Cardiac muscle cell (in vitro differentiated cells and primary cell): ENCODE results near the gene AMD1. TPM values are rescaled to one million over a fixed set of nuclear protein-coding genes. Genes with fewer than 3 reads are reported as not detected.
A peak's percentile ranks its signal among the peaks of the same experiment; 100 is the strongest.

Source experiments
- DNase-seq, 2 donors: peaks; one replicate each; pipeline versions ENCODE4 v3.0.0 to v3.0.0-alpha.2; 2010 to 2017; ENCODE audit warnings: low read depth in 1 of 2, low spot score in 1 of 2
- H3K27ac ChIP-seq: fragments of 200-600 bp; sonication (generic); 2 replicates; pipeline ENCODE4 v1.5.1; 2016
- H3K27me3 ChIP-seq: fragments of 200-600 bp; sonication (generic); 2 replicates; pipeline ENCODE4 v1.6.0; 2016; ENCODE audit warnings: control low read depth
- H3K36me3 ChIP-seq: fragments of 200-600 bp; sonication (generic); 2 replicates; pipeline ENCODE4 v1.5.1; 2016; ENCODE audit warnings: control low read depth
- H3K4me1 ChIP-seq: fragments of 200-600 bp; sonication (generic); 2 replicates; pipeline ENCODE4 v1.8.1; 2017; ENCODE audit warnings: low read depth, mild to moderate bottlenecking, mixed run types
- H3K4me3 ChIP-seq: fragments of 200-600 bp; sonication (generic); 2 replicates; pipeline ENCODE4 v1.5.1; 2016; ENCODE audit warnings: mild to moderate bottlenecking
- H3K9me3 ChIP-seq: fragments of 200-600 bp; sonication (generic); 2 replicates; pipeline ENCODE4 v1.5.1; 2017; ENCODE audit warnings: low read depth, mild to moderate bottlenecking, control low read depth
- CTCF ChIP-seq: IDR thresholded peaks from 2 replicates; pipeline ENCODE4 v1.5.1; 2012; ENCODE audit warnings: low read depth, mild to moderate bottlenecking, low read length
- polyA plus RNA-seq: library from polyadenylated mRNA; unstranded; fragments of >200 nt; fragmentation: Nextera tagmentation; extraction: Ambion mirVana; gene quantifications from 2 replicates; pipeline ENCODE4 v1.2.1, GENCODE V29; 2016
- total RNA-seq: library from RNA; depleted of rRNA; stranded (reverse); fragments of >200 nt; gene quantifications from 2 replicates; pipeline ENCODE4 v1.2.3, GENCODE V29; 2016

Gene AMD1
- total and polyA plus RNA-seq, 2 experiments from 2014 or later, result 45.1 to 48.2 TPM

DNA sequence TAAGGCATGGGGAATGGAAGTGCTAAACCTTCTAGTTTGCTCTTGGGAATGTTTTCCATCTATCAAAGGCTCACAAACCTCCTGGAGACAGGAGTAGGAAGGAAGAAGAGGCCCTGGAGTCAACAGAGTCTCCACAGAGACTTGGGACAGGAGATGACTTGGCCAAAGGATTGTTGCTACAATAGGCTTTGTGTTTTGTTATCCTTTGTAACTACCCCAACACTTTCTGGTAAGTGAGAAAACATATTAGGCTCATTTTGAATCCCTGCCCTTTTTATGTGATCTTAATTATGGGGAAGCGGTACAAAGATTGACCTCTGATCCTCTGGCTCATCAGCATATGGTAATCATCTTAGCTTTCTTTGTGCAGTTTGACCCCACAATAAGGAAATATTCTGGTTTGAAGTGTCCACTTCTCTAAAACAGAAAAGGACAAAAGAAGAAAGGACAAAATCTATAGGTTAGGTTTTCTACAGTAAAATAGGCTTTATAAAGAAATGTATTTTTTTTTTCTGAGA lies 59.9 kb downstream of the AMD1 start:
- Histone ChIP-seq H3K36me3 (no peaks in the 10 kb centered on the region), H3K9me3 (no peaks in the 10 kb centered on the region), H3K27ac (no peak overlapping the region), H3K4me1 (no peaks in the 10 kb centered on the region), H3K4me3 (no peak overlapping the region), H3K27me3 (no peaks in the 10 kb centered on the region)
- no peak for DNase-seq
- TF ChIP-seq CTCF, result no peak

GRCh38 chr6:110935171-110935570 lies 60.6 kb downstream of the AMD1 start:
- no peak for TF ChIP-seq CTCF
- Histone ChIP-seq H3K4me3 (no peak overlapping the region), H3K27me3 (no peaks in the 10 kb centered on the region), H3K36me3 (no peaks in the 10 kb centered on the region), H3K4me1 (no peaks in the 10 kb centered on the region), H3K27ac (no peak overlapping the region), H3K9me3 (no peaks in the 10 kb centered on the region)
- no peak for DNase-seq

GRCh38 chr6:110938171-110938570 lies 63.6 kb downstream of the AMD1 start:
- no peak for TF ChIP-seq CTCF
- Histone ChIP-seq H3K27me3 (no peaks in the 10 kb centered on the region), H3K9me3 (no peaks in the 10 kb centered on the region), H3K27ac (no peak overlapping the region), H3K36me3 (no peaks in the 10 kb centered on the region), H3K4me3 (no peak overlapping the region), H3K4me1 (no peaks in the 10 kb centered on the region)
- no peak for DNase-seq

GRCh38 chr6:110939429-110940200 lies 65.0 kb downstream of the AMD1 start:
- Histone ChIP-seq H3K27ac (no peak overlapping the region), H3K4me3 (no peak overlapping the region)
- no peak for TF ChIP-seq CTCF

DNA sequence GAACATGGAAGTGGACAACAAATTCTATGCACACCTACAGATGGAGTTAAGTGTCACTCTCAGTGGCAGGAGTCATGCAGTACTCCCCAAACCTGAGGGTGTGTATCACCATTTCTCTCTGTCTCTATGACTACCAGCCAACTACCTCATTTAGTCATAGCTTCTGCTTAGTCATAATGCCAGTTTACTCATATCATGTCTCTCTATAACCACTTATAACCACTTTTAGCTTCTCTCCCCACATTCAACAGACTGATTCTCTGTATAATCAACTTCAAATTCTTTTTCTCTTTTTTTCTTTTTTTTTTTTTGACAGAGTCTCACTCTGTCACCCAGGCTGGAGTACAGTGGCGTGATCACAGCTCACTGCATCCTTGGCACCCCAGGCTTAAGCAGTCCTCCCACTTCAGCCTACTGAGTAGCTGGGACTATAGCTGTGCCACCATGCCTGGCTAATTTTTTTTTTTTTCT lies 70.1 kb downstream of the AMD1 start:
- Histone ChIP-seq H3K4me3 (no peak overlapping the region), H3K4me1 (no peaks in the 10 kb centered on the region), H3K36me3 (no peaks in the 10 kb centered on the region), H3K27ac (no peak overlapping the region), H3K27me3 (no peaks in the 10 kb centered on the region), H3K9me3 (no peaks in the 10 kb centered on the region)
- no peak for TF ChIP-seq CTCF
- peak in 1 of 2 donors; percentile 59 for DNase-seq

More at GRCh38 chr6:110939429-110940200, 65.0 kb downstream of the AMD1 start:
- Histone ChIP-seq H3K27me3 (no peaks in the 10 kb centered on the region), H3K4me1 (no peaks in the 10 kb centered on the region), H3K36me3 (no peaks in the 10 kb centered on the region), H3K9me3 (no peaks in the 10 kb centered on the region)
- DNase-seq, result no peak

Other genes with a start within 250 kb of the AMD1 start
- gene CDK19, start 59.3 kb upstream of the AMD1 start, total RNA-seq, result 7.5 and 11.1 TPM in 2 replicates
- 5.6 and 10.2 TPM in 2 replicates for gene CDK19, start 59.3 kb upstream of the AMD1 start, polyA plus RNA-seq
- gene GTF3C6, start 83.9 kb downstream of the AMD1 start, total RNA-seq, result 58.5 and 61.9 TPM in 2 replicates
- gene GTF3C6, start 83.9 kb downstream of the AMD1 start, polyA plus RNA-seq, result 109 and 138 TPM in 2 replicates
- 16.1 and 18.8 TPM in 2 replicates for gene RPF2, start 107.3 kb downstream of the AMD1 start, total RNA-seq
- 40.6 and 42.8 TPM in 2 replicates for gene RPF2, start 107.3 kb downstream of the AMD1 start, polyA plus RNA-seq
- 14.6 and 21.4 TPM in 2 replicates for gene SLC16A10, start 212.7 kb downstream of the AMD1 start, total RNA-seq
- gene SLC16A10, start 212.7 kb downstream of the AMD1 start, polyA plus RNA-seq, result 8.1 and 8.3 TPM in 2 replicates